T-cell (primary cell): Measurements from ENCODE around the gene BMP8B. TPM values are rescaled to one million over a fixed set of nuclear protein-coding genes. Genes with fewer than 3 reads are reported as not detected.

Experiments
- ATAC-seq, 4 experiments: fragments of 200-7000 bp in 3 of 4; fragments of 150-1000 bp in 1 of 4; cut with Tn5 transposase; replicated peaks in 1 of 4; 1 replicate in 3 of 4; 2 replicates in 1 of 4; pipeline ENCODE4 v1.10.0; 2021; ENCODE audit warnings: moderate library complexity in 3 of 4, mild to moderate bottlenecking in 2 of 4, moderate number of reproducible peaks in 1 of 4
- CTCF ChIA-PET, 2 donors: fragments of 300-600 bp; sonication (Branson Sonifier 250); formaldehyde crosslinking; loops; one replicate each; lab custom pipeline; 2022; ENCODE audit warnings: antibody characterized with exemption in 2 of 2; lab: Charles Lee
- POLR2A ChIA-PET, 2 donors: fragments of 300-600 bp; sonication (Branson Sonifier 250); formaldehyde crosslinking; loops; one replicate each; lab custom pipeline; 2022; ENCODE audit warnings: antibody characterized with exemption in 2 of 2; lab: Charles Lee
- DNase-seq, 35 experiments: peaks; one replicate each; pipeline versions ENCODE4 v3.0.0 to v3.0.0-alpha.2; 2013 to 2023
- H3K27ac ChIP-seq: one replicate; pipeline ENCODE4 v1.5.1; 2013; ENCODE audit warnings: low read length
- H3K27me3 ChIP-seq, 2 experiments: replicated peaks in 1 of 2; 1 replicate in 1 of 2; 2 replicates in 1 of 2; pipeline versions ENCODE4 v1.6.1 to v1.7.0; 2013; ENCODE audit warnings: low read length in 1 of 2, mixed read lengths in 1 of 2; ENCODE audit not compliant: control insufficient read depth in 2 of 2, insufficient read depth in 2 of 2; ENCODE audit errors: extremely low read depth in 1 of 2
- H3K36me3 ChIP-seq, 2 donors: 1 replicate in 1 of 2; 2 replicates in 1 of 2; pipeline versions ENCODE4 v1.6.1 to v1.7.0; 2013; ENCODE audit warnings: low read length in 1 of 2; ENCODE audit not compliant: control insufficient read depth in 2 of 2, insufficient read depth in 1 of 2; ENCODE audit errors: extremely low read depth in 1 of 2
- H3K4me1 ChIP-seq, 2 experiments: 1 replicate in 1 of 2; 2 replicates in 1 of 2; pipeline versions ENCODE4 v1.6.1 to v1.7.0; 2013; ENCODE audit warnings: low read length in 2 of 2, mixed read lengths in 1 of 2; ENCODE audit not compliant: insufficient read depth in 2 of 2, control insufficient read depth in 1 of 2; ENCODE audit errors: extremely low read depth in 1 of 2
- H3K4me3 ChIP-seq, 2 donors: 1 replicate in 1 of 2; 2 replicates in 1 of 2; pipeline versions ENCODE4 v1.5.1 to v1.7.0; 2013; ENCODE audit warnings: mild to moderate bottlenecking in 2 of 2, low read length in 1 of 2, moderate library complexity in 1 of 2; ENCODE audit not compliant: control insufficient read depth in 1 of 2; ENCODE audit errors: extremely low read depth in 1 of 2
- H3K9me3 ChIP-seq: 2 replicates; pipeline ENCODE4 v1.7.0; 2013
- H3K27ac Mint-ChIP-seq, 2 donors: one replicate each; pipeline ENCODE4 v1.8.0; 2020 to 2021; ENCODE audit warnings: mild to moderate bottlenecking in 2 of 2, mixed read lengths in 2 of 2
- H3K27me3 Mint-ChIP-seq, 2 donors: one replicate each; pipeline ENCODE4 v1.8.0; 2021 to 2022; ENCODE audit warnings: mixed read lengths in 2 of 2
- H3K36me3 Mint-ChIP-seq: one replicate; pipeline ENCODE4 v1.8.0; 2021; ENCODE audit warnings: mixed read lengths
- H3K4me1 Mint-ChIP-seq, 3 donors: one replicate each; pipeline ENCODE4 v1.8.0; 2020 to 2022; ENCODE audit warnings: mixed read lengths in 3 of 3, mild to moderate bottlenecking in 1 of 3
- H3K4me3 Mint-ChIP-seq, 3 donors: one replicate each; pipeline ENCODE4 v1.8.0; 2020 to 2022; ENCODE audit warnings: mild to moderate bottlenecking in 3 of 3, mixed read lengths in 3 of 3, moderate library complexity in 3 of 3
- H3K9me3 Mint-ChIP-seq, 3 donors: one replicate each; pipeline ENCODE4 v1.8.0; 2020 to 2022; ENCODE audit warnings: mixed read lengths in 3 of 3
- WGBS: methylation state at CpG from one replicate; pipeline ENCODE4 v1.1.5; 2013; ENCODE audit warnings: missing lambda C conversion rate; ENCODE audit not compliant: insufficient coverage; 5-methylcytosine and 5-hydroxymethylcytosine counted together
- total RNA-seq, 35 experiments: library from RNA in 6 of 35; stranded (reverse) in 6 of 35; fragments of 120-200 nt in 1 of 35; gene quantifications; one replicate each; pipeline versions ENCODE4 v1.2.1 to v1.2.4 and lab custom pipeline; 2013 to 2026

BMP8B gene, protein sequence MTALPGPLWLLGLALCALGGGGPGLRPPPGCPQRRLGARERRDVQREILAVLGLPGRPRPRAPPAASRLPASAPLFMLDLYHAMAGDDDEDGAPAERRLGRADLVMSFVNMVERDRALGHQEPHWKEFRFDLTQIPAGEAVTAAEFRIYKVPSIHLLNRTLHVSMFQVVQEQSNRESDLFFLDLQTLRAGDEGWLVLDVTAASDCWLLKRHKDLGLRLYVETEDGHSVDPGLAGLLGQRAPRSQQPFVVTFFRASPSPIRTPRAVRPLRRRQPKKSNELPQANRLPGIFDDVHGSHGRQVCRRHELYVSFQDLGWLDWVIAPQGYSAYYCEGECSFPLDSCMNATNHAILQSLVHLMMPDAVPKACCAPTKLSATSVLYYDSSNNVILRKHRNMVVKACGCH
- total RNA-seq (1 to 10 TPM in 1 of 5 donors, under 1 TPM in 4; 0.33 to 1.3 (median 0.76) TPM), total RNA-seq (lab: John Stamatoyannopoulos, UW) (0.22 to 3.3 (median 1.1) reads per million in 29 experiments)
- total RNA-seq (2013), result 0.79 TPM

DNA sequence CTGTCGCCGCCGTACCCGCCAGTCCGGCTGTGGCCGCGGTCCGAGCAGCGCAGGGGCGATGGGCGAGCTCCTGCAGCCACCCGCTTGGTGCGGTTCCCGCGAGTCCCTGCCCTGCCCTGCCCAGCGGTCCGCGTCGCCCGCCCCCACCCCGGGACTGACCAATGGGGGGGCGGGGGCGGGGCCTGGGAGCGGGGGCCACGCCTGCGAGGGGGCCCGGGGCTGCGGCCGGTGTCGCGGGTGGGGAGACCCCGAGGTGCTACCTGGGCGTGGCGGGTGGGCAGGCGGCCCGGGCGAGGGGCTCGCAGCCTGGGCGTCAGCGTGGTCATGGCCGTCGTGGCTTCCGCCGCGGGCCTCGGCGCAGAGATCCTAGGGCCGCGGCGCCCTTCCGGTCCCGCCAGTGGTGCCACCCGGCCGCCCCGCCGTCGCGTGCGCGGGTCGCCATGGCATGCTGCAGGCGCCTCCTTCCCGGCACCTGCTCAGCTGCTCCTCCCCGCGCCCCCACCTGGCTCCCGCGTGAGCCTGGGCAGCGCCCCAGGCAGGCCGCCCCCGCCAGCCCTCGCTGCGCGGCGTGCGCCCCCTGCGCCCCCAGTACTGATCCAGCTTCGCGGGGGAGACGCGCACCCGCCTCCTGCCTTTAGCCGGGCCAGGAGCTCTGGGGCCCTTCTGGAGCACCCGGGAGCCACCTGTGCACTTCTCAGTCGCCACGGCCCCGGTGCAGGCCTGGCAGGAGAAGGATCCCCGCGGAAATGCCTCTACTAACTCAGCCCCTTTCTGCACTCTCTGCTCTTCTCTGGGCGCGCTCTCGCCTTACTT, at the start of gene BMP8B:
Gene BMP8B, minus strand, starts transcription at position 108 of the 813 bp plus-strand sequence. CDS start 380 bp downstream, outside the sequence.
- 3% methylated on average over 82 of the region's 91 CpGs for WGBS
- ChIA-PET CTCF (no interaction called here), POLR2A (no interaction called here)
- H3K9me3 Mint-ChIP-seq, result no peaks in the 10 kb centered on the region
- peaks cover 21 to 29% of the 10 kb centered on the region in 2 donors for H3K27me3 Mint-ChIP-seq
- H3K36me3 Mint-ChIP-seq, result no peaks in the 10 kb centered on the region
- Histone ChIP-seq H3K36me3 (no peaks in the 10 kb centered on the region), H3K27me3 (peaks cover 11 to 24% of the 10 kb centered on the region in 2 experiments), H3K27ac (no peak within 1 kb of the TSS), H3K4me3 (peak within 1 kb of the TSS; percentile 1 to 44), H3K4me1 (peaks cover 0 to 10% of the 10 kb centered on the region in 2 experiments), H3K9me3 (no peaks in the 10 kb centered on the region)
- H3K27ac Mint-ChIP-seq, result peak within 1 kb of the TSS; percentile 28 to 76
- H3K4me1 Mint-ChIP-seq, result peaks cover 10 to 15% (median 12%) of the 10 kb centered on the region in 3 donors
- peak within 1 kb of the TSS; percentile 73 to 81 (median 80) for H3K4me3 Mint-ChIP-seq
- ATAC-seq, result peak; percentile 69 to 82 (median 77)
- DNase-seq, result peak in 25 of 35 experiments; percentile 6 to 63 (median 23)

GRCh38 chr1:39836595-39837110, 48.0 kb upstream of the BMP8B start:
- H3K4me1 Mint-ChIP-seq, result peaks cover 12 to 18% (median 12%) of the 10 kb centered on the region in 3 donors
- no peaks in the 10 kb centered on the region for H3K27me3 Mint-ChIP-seq
- no peak overlapping the region for H3K4me3 Mint-ChIP-seq
- Histone ChIP-seq H3K4me3 (no peak overlapping the region), H3K9me3 (no peaks in the 10 kb centered on the region), H3K4me1 (peaks cover 0 to 4% of the 10 kb centered on the region in 2 experiments), H3K27ac (no peak overlapping the region), H3K36me3 (peaks cover 0 to 18% of the 10 kb centered on the region in 2 donors), H3K27me3 (no peaks in the 10 kb centered on the region)
- DNase-seq (no peak), ATAC-seq (no peak)
- no peaks in the 10 kb centered on the region for H3K9me3 Mint-ChIP-seq
- H3K27ac Mint-ChIP-seq, result no peak overlapping the region
- H3K36me3 Mint-ChIP-seq, result peaks cover 34% of the 10 kb centered on the region
- CTCF ChIA-PET, result interaction anchor here (0.5 to 1.3 kb wide), 3 partner anchors 19 to 38 kb away, joined by 3 to 4 read pairs (median 3); no protein-coding TSS in a partner anchor
- POLR2A ChIA-PET, result interaction anchor here in 1 of 2 donors (0.5 kb wide), 1 partner anchor 729 kb away, joined by 4 read pairs; no protein-coding TSS in a partner anchor
- WGBS, result 100% methylated on average over 2 of the region's 3 CpGs

GRCh38 chr1:39835935-39836594, 47.4 kb upstream of the BMP8B start:
- DNase-seq (no peak), ATAC-seq (no peak)
- H3K9me3 ChIP-seq, result no peaks in the 10 kb centered on the region
- H3K36me3 ChIP-seq, result peaks cover 0 to 12% of the 10 kb centered on the region in 2 donors
- 100% methylated on average over 2 of the region's 7 CpGs for WGBS
- H3K4me1 ChIP-seq, result peaks cover 0 to 2% of the 10 kb centered on the region in 2 experiments
- Mint-ChIP-seq H3K36me3 (peaks cover 28% of the 10 kb centered on the region), H3K4me3 (no peak overlapping the region), H3K27ac (no peak overlapping the region), H3K27me3 (no peaks in the 10 kb centered on the region), H3K9me3 (no peaks in the 10 kb centered on the region), H3K4me1 (peaks cover 6 to 12% (median 7%) of the 10 kb centered on the region in 3 donors)
- no peaks in the 10 kb centered on the region for H3K27me3 ChIP-seq
- no peak overlapping the region for H3K4me3 ChIP-seq
- POLR2A ChIA-PET, result no interaction called here
- CTCF ChIA-PET, result interaction anchor here in 1 of 2 donors (1.3 kb wide), 1 partner anchor 19 kb away, joined by 3 read pairs; no protein-coding TSS in a partner anchor
- no peak overlapping the region for H3K27ac ChIP-seq

DNA sequence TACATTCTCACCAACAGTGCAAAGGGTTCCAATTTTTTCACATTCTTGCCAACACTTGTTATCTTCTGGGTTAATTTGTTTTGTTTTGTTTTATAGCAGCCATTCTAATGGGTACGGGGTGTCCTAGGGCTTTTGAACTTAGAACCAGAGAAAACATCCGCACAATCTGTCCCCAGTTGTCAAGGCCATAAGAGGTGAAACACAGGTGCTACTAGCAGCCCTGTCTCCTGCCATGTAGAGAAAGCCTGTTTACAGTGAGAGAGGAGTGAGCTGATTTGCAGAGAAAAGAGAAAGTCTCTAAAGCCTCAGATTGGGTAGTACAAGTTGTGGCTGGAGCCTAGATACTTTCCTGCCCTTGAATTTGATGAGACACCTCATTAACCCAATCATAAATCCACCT, 46.4 kb upstream of the BMP8B start:
- H3K36me3 Mint-ChIP-seq, result peaks cover 23% of the 10 kb centered on the region
- no peak for DNase-seq
- Histone ChIP-seq H3K4me1 (no peaks in the 10 kb centered on the region), H3K36me3 (peaks cover 0 to 4% of the 10 kb centered on the region in 2 donors), H3K9me3 (no peaks in the 10 kb centered on the region), H3K4me3 (no peak overlapping the region), H3K27me3 (peaks cover 0 to 5% of the 10 kb centered on the region in 2 experiments), H3K27ac (no peak overlapping the region)
- H3K4me1 Mint-ChIP-seq, result peaks cover 2% of the 10 kb centered on the region in 3 donors
- 100% methylated on average over 1 of the region's 2 CpGs for WGBS
- no peak overlapping the region for H3K4me3 Mint-ChIP-seq
- no peak for ATAC-seq
- no peak overlapping the region for H3K27ac Mint-ChIP-seq
- POLR2A ChIA-PET, result interaction anchor here in 1 of 2 donors (0.7 kb wide), 1 partner anchor 591 kb away, joined by 6 read pairs; no protein-coding TSS in a partner anchor
- peaks cover 1 to 2% of the 10 kb centered on the region in 2 donors for H3K27me3 Mint-ChIP-seq
- CTCF ChIA-PET, result no interaction called here
- H3K9me3 Mint-ChIP-seq, result no peaks in the 10 kb centered on the region

- CTCF ChIA-PET, result no interaction called here
- no peaks in the 10 kb centered on the region for H3K4me1 Mint-ChIP-seq
- H3K4me3 Mint-ChIP-seq, result no peak overlapping the region
- peaks cover 9 to 11% of the 10 kb centered on the region in 2 donors for H3K27me3 Mint-ChIP-seq
- Histone ChIP-seq H3K9me3 (no peaks in the 10 kb centered on the region), H3K36me3 (no peaks in the 10 kb centered on the region), H3K4me1 (no peaks in the 10 kb centered on the region), H3K4me3 (no peak overlapping the region), H3K27ac (no peak overlapping the region), H3K27me3 (peaks cover 3 to 5% of the 10 kb centered on the region in 2 experiments)
- peaks cover 14% of the 10 kb centered on the region for H3K36me3 Mint-ChIP-seq
- 100% methylated on average over 2 of the region's 9 CpGs for WGBS
- no peak for DNase-seq
- H3K27ac Mint-ChIP-seq, result no peak overlapping the region
- no peak for ATAC-seq
- POLR2A ChIA-PET, result interaction anchor here in 1 of 2 donors (0.5 kb wide), 1 partner anchor 68 kb away, joined by 3 read pairs; no protein-coding TSS in a partner anchor
- no peaks in the 10 kb centered on the region for H3K9me3 Mint-ChIP-seq
These were observed 45.1 kb upstream of the BMP8B start for GRCh38 chr1:39833621-39834385.
